Keratinocyte (primary cell): Measurements from ENCODE around the gene NTF4.
"Not testable (repeated sequence)": the region's sequence is repeated elsewhere in the genome, so short reads cannot be mapped to it uniquely, and the experiment has no call there.

ENCODE experiments used
- EZH2 ChIP-seq: IDR thresholded peaks from one replicate; pipeline ENCODE4 v1.6.1; 2012; ENCODE audit warnings: inconsistent platforms, mild to moderate bottlenecking, low read length, moderate library complexity
- TF ChIP-seq, protein P1 (sequence below), 3 experiments: IDR thresholded peaks in 1 of 3; conservative IDR thresholded peaks in 1 of 3; optimal IDR thresholded peaks in 1 of 3; 2 replicates in 2 of 3; 3 replicates in 1 of 3; pipeline versions ENCODE3 to v1.5.1; 2011; ENCODE audit warnings: low read length in 3 of 3, mild to moderate bottlenecking in 3 of 3, moderate library complexity in 2 of 3, control low read depth in 1 of 3, inconsistent platforms in 1 of 3; ENCODE audit not compliant: insufficient read depth in 2 of 3; ENCODE audit errors: extremely low read depth in 1 of 3

GRCh38 chr19:49056902-49057596, 7.6 kb downstream of the NTF4 start:
- TF ChIP-seq, protein P1, sequence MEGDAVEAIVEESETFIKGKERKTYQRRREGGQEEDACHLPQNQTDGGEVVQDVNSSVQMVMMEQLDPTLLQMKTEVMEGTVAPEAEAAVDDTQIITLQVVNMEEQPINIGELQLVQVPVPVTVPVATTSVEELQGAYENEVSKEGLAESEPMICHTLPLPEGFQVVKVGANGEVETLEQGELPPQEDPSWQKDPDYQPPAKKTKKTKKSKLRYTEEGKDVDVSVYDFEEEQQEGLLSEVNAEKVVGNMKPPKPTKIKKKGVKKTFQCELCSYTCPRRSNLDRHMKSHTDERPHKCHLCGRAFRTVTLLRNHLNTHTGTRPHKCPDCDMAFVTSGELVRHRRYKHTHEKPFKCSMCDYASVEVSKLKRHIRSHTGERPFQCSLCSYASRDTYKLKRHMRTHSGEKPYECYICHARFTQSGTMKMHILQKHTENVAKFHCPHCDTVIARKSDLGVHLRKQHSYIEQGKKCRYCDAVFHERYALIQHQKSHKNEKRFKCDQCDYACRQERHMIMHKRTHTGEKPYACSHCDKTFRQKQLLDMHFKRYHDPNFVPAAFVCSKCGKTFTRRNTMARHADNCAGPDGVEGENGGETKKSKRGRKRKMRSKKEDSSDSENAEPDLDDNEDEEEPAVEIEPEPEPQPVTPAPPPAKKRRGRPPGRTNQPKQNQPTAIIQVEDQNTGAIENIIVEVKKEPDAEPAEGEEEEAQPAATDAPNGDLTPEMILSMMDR (optimal IDR thresholded peaks at IDR 0.05 in 1 of 3, IDR thresholded peaks at IDR 0.05 in 1 of 3, conservative IDR thresholded peaks at IDR 0.05 in 1 of 3; ENCODE audit: extremely low read depth in 1 of 3, insufficient read depth in 2 of 3, low read length in 3 of 3), result not testable (repeated sequence)
- TF ChIP-seq EZH2, result not testable (repeated sequence)
